ENCODE measurements around the gene NCKIPSD. TPM values are rescaled to one million over a fixed set of nuclear protein-coding genes. Genes with fewer than 3 reads are reported as not detected.

The NCKIPSD gene
- total RNA-seq, 1 experiment from 2014 or later, result 46.0 TPM

DNA sequence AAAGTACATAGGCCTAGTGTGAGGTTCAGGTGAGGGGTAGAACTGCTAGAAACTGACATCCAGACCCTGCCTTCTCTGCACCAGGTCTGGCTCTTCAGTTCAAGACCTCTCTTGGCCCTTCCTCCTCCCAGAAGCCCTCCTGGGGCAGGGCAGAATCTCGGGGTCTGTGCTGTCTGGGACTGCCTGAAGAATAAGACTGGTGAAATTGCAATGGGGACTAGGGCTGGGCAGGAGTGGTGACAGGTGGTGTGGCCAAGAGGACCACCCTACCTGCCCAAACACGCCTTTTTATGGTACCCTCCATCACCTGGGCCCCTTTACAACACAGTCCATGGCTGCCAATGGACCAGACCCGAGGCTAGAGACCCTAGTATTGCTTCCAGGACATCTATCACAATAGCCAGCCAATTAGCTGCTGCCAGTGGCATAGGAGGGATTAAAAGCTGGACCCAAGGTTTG lies 1.5 kb upstream of the NCKIPSD start:
- Histone ChIP-seq H3K9ac (ENCODE audit: extremely low read depth, insufficient read length, low read length) (no peak overlapping the region), H2BK120ac (ENCODE audit: low read depth, low read length, poor library complexity, severe bottlenecking) (no peak overlapping the region), H2BK5ac (ENCODE audit: insufficient read length, low read length) (no peak overlapping the region), H4K5ac (ENCODE audit: insufficient read length, low read depth, low read length) (no peak overlapping the region), H4K91ac (ENCODE audit: insufficient read length, low read depth, low read length) (no peak overlapping the region), H3K27me3 (ENCODE audit: insufficient read depth, low read length) (no peaks in the 10 kb centered on the region), H4K8ac (replicated peaks; ENCODE audit: insufficient read length, low read depth, low read length) (no peak overlapping the region), H3T11ph (ENCODE audit: low read length) (no peak overlapping the region), H3K9me3 (ENCODE audit: control insufficient read depth, low read depth, low read length) (no peaks in the 10 kb centered on the region), H3K4me1 (ENCODE audit: insufficient read depth, low read length) (peaks cover 4% of the 10 kb centered on the region; the same call in 1 of the 2 replicates), H2BK12ac (ENCODE audit: insufficient read length, low read depth, low read length) (no peak overlapping the region), H3K14ac (ENCODE audit: insufficient read depth, low read length) (no peak overlapping the region), H2AFZ (ENCODE audit: low read length) (no peak overlapping the region), H3K56ac (ENCODE audit: insufficient read length, low read depth, low read length) (no peak overlapping the region), H3K18ac (ENCODE audit: insufficient read length, low read depth, low read length) (no peak overlapping the region), H2BK20ac (ENCODE audit: low read depth, low read length, poor library complexity, severe bottlenecking) (no peak overlapping the region), H3K79me1 (ENCODE audit: insufficient read depth, low read depth, low read length, poor library complexity, severe bottlenecking) (peaks cover 3% of the 10 kb centered on the region), H2AK5ac (ENCODE audit: insufficient read length, low read length) (no peak overlapping the region), H3K23ac (ENCODE audit: insufficient read length, low read depth, low read length) (no peak overlapping the region), H3K23me2 (ENCODE audit: insufficient read length, low read depth, low read length, poor library complexity, severe bottlenecking) (peaks cover 8% of the 10 kb centered on the region), H3K27ac (ENCODE audit: insufficient read length, low read depth, low read length) (no peak overlapping the region), H3K79me2 (ENCODE audit: insufficient read depth, low read length) (peaks cover 5% of the 10 kb centered on the region; the same call in 1 of the 2 replicates), H4K20me1 (ENCODE audit: control insufficient read depth, insufficient read depth, insufficient read length) (no peaks in the 10 kb centered on the region), H3K4ac (ENCODE audit: low read depth, low read length) (no peak overlapping the region), H3K4me2 (ENCODE audit: insufficient read depth, insufficient read length, low read length) (no peak overlapping the region), H2BK15ac (ENCODE audit: low read depth, low read length) (no peak overlapping the region)
- H3K9me3 Mint-ChIP-seq, result no peaks in the 10 kb centered on the region
- H3K27ac Mint-ChIP-seq, result peak overlapping the region in 1 of 3 experiments; percentile 76; a peak in 2 of 7 replicates
- no peak overlapping the region for H3K4me3 Mint-ChIP-seq
- TF ChIP-seq, protein P1, sequence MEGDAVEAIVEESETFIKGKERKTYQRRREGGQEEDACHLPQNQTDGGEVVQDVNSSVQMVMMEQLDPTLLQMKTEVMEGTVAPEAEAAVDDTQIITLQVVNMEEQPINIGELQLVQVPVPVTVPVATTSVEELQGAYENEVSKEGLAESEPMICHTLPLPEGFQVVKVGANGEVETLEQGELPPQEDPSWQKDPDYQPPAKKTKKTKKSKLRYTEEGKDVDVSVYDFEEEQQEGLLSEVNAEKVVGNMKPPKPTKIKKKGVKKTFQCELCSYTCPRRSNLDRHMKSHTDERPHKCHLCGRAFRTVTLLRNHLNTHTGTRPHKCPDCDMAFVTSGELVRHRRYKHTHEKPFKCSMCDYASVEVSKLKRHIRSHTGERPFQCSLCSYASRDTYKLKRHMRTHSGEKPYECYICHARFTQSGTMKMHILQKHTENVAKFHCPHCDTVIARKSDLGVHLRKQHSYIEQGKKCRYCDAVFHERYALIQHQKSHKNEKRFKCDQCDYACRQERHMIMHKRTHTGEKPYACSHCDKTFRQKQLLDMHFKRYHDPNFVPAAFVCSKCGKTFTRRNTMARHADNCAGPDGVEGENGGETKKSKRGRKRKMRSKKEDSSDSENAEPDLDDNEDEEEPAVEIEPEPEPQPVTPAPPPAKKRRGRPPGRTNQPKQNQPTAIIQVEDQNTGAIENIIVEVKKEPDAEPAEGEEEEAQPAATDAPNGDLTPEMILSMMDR (conservative IDR thresholded peaks at IDR 0.05), result no peak
- no CpG with 5 or more reads among the region's 3 CpGs for WGBS (ENCODE audit: extremely low coverage, insufficient read length, low lambda C conversion rate)
- peaks cover 32 to 62% (median 46%) of the 10 kb centered on the region in 3 experiments; a peak in 6 of 7 replicates for H3K36me3 Mint-ChIP-seq (ENCODE audit: insufficient read depth in 1 of 3, low read depth in 3 of 3)
- H3K27me3 Mint-ChIP-seq (ENCODE audit: low read depth), result no peaks in the 10 kb centered on the region; the same call in 1 of the 2 replicates
- no peak for DNase-seq
- peaks cover 17 to 21% of the 10 kb centered on the region in 2 experiments for H3K4me1 Mint-ChIP-seq

Measured in H9 (cell line).